Measurements from ENCODE around the gene ZNF836. TPM values are rescaled to one million over a fixed set of nuclear protein-coding genes. Genes with fewer than 3 reads are reported as not detected.

The ZNF836 gene
- total RNA-seq, 1 donor from 2014 or later, result 7.0 TPM

DNA sequence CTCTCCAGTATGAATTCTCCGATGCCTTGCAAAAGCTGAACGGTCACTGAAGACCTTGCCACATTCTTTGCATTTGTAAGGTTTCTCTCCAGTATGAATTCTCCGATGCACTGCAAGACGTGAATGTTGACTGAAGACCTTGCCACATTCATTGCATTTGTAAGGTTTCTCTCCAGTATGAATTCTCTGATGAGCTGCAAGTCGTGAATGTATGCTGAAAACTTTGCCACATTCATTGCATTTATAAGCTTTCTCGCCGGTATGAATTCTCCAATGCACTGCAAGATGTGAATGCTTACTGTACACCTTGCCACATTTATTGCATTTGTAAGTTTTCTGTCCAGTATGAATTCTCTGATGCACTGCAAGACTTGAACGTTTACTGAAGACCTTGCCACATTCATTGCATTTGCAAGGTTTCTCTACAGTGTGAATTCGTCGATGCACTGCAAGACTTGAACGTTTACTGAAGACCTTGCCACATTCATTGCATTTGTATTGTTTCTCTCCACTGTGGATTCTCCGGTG, 55.8 kb downstream of the ZNF836 start:
- DNase-seq (no peak), ATAC-seq (ENCODE audit: poor library complexity) (no peak)
- intact Hi-C loops (cut with DNase I), result no loop called here

GRCh38 chr19:52114691-52115090, 56.7 kb downstream of the ZNF836 start:
- intact Hi-C loops (cut with DNase I), result no loop called here
- no peak for DNase-seq
- ATAC-seq (ENCODE audit: poor library complexity), result no peak

- intact Hi-C loops (cut with DNase I), result no loop called here
- DNase-seq (no peak), ATAC-seq (ENCODE audit: poor library complexity) (no peak)
Measured at GRCh38 chr19:52112624-52113023, 58.8 kb downstream of the ZNF836 start.

- ATAC-seq (ENCODE audit: poor library complexity) (no peak), DNase-seq (no peak)
- intact Hi-C loops (cut with DNase I), result no loop called here
Measured at GRCh38 chr19:52110780-52111179, 60.6 kb downstream of the ZNF836 start.

Other genes starting within 250 kb of the ZNF836 start
- 3.1 TPM for gene ZNF613, start 244.1 kb downstream of the ZNF836 start, total RNA-seq
- gene ZNF350, start 184.8 kb downstream of the ZNF836 start, total RNA-seq, result 7.6 TPM
- 9.6 TPM for gene ZNF615, start 163.4 kb downstream of the ZNF836 start, total RNA-seq
- gene ZNF614, start 143.2 kb downstream of the ZNF836 start, total RNA-seq, result 5.3 TPM
- gene ZNF432, start 122.8 kb downstream of the ZNF836 start, total RNA-seq, result 8.2 TPM
- gene ZNF841, start 75.9 kb downstream of the ZNF836 start, total RNA-seq, result 5.2 TPM
- gene ZNF616, start 31.7 kb downstream of the ZNF836 start, total RNA-seq, result 4.8 TPM
- 339 TPM for gene PPP2R1A, start 18.4 kb upstream of the ZNF836 start, total RNA-seq
- gene ZNF766, start 98.0 kb upstream of the ZNF836 start, total RNA-seq, result 11.1 TPM
- gene ZNF480, start 125.5 kb upstream of the ZNF836 start, total RNA-seq, result 15.9 TPM
- 3.0 TPM for gene ZNF610, start 164.6 kb upstream of the ZNF836 start, total RNA-seq
- 19.4 TPM for gene ZNF880, start 198.3 kb upstream of the ZNF836 start, total RNA-seq
- 10.8 TPM for gene ZNF528, start 226.2 kb upstream of the ZNF836 start, total RNA-seq